ENCODE measurements around the gene RNF144B. TPM values are rescaled to one million over a fixed set of nuclear protein-coding genes. Genes with fewer than 3 reads are reported as not detected.

The RNF144B gene
- total and polyA plus RNA-seq, 2 of the 13 experiments (the other 11 are each of a cell fraction or from before 2014, with no cell fraction given) = 1.8 to 4.3 TPM

DNA sequence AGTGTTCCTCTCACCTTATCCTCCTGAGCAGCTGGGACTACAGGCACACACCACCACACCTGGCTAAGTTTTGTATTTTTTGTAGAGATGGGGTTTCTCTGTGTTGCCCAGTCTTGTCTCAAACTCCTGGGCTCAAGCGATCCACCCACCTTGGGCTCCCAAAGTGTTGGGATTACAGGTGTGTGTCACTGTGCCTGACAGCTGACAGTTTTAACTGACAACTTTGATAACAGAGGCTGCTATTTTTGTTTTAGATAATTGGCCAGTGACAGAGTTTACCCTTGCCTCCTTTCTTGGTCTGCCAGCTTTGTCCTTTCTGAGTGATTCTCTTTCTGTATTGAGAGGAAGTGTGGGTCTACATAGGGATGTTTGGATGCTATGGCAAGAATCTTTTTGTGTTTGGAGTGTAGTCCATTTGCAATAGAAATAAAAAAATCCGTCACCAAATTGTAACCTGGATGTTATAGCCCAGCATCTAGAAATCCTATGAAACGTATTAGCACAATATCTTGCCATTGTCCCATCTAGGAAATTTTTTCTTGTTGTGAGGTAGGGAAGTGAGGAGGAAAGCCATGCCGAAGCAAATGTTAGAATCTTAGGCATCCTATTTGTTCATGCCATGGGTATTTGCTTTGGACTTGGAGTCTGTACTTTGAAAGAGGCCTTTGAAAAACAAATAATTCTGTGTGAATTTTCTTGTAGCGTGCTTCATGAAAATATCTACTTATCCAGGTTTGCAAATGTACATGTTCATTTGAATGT lies 80.8 kb downstream of the RNF144B start (continued):
- no peak for TF ChIP-seq ZNF224 (CRISPR knock-in tag; IDR thresholded peaks at IDR 0.05)
- TF ChIP-seq GMEB1 (CRISPR knock-in tag; IDR thresholded peaks at IDR 0.05; ENCODE audit: borderline replicate concordance) = no peak
- no peak for TF ChIP-seq HOXA9 (CRISPR knock-in tag; IDR thresholded peaks at IDR 0.05; ENCODE audit: borderline replicate concordance)
- TF ChIP-seq FOXO1 (CRISPR knock-in tag; IDR thresholded peaks at IDR 0.05) = 0 out of 2 replicates have a peak, but pooled peaks have one; percentile 16
- TF ChIP-seq, protein P1, sequence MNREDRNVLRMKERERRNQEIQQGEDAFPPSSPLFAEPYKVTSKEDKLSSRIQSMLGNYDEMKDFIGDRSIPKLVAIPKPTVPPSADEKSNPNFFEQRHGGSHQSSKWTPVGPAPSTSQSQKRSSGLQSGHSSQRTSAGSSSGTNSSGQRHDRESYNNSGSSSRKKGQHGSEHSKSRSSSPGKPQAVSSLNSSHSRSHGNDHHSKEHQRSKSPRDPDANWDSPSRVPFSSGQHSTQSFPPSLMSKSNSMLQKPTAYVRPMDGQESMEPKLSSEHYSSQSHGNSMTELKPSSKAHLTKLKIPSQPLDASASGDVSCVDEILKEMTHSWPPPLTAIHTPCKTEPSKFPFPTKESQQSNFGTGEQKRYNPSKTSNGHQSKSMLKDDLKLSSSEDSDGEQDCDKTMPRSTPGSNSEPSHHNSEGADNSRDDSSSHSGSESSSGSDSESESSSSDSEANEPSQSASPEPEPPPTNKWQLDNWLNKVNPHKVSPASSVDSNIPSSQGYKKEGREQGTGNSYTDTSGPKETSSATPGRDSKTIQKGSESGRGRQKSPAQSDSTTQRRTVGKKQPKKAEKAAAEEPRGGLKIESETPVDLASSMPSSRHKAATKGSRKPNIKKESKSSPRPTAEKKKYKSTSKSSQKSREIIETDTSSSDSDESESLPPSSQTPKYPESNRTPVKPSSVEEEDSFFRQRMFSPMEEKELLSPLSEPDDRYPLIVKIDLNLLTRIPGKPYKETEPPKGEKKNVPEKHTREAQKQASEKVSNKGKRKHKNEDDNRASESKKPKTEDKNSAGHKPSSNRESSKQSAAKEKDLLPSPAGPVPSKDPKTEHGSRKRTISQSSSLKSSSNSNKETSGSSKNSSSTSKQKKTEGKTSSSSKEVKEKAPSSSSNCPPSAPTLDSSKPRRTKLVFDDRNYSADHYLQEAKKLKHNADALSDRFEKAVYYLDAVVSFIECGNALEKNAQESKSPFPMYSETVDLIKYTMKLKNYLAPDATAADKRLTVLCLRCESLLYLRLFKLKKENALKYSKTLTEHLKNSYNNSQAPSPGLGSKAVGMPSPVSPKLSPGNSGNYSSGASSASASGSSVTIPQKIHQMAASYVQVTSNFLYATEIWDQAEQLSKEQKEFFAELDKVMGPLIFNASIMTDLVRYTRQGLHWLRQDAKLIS (CRISPR knock-in tag; IDR thresholded peaks at IDR 0.05) = no peak
- no peak for TF ChIP-seq HNRNPL (IDR thresholded peaks at IDR 0.05; ENCODE audit: low read depth, low read length)
- TF ChIP-seq ZNF326 (CRISPR knock-in tag; IDR thresholded peaks at IDR 0.05; ENCODE audit: borderline replicate concordance) = no peak
- TF ChIP-seq ZNF879 (CRISPR knock-in tag; IDR thresholded peaks at IDR 0.05) = no peak
- TF ChIP-seq ZNF549 (CRISPR knock-in tag; IDR thresholded peaks at IDR 0.05) = no peak
- no peak for TF ChIP-seq IRF2 (CRISPR knock-in tag; IDR thresholded peaks at IDR 0.05)
- TF ChIP-seq MLLT10 (CRISPR knock-in tag; IDR thresholded peaks at IDR 0.05) = no peak
- no peak for TF ChIP-seq ZNF615 (CRISPR knock-in tag; IDR thresholded peaks at IDR 0.05; ENCODE audit: borderline replicate concordance)
- peak; percentile 74; the same call in 1 of the 2 replicates for TF ChIP-seq BCL6 (CRISPR knock-in tag; IDR thresholded peaks at IDR 0.05)
- no peak for TF ChIP-seq FLYWCH1 (CRISPR knock-in tag; IDR thresholded peaks at IDR 0.05)
- no peak for TF ChIP-seq ZNF407 (CRISPR knock-in tag; IDR thresholded peaks at IDR 0.05; ENCODE audit: not compliant biosample characterization)
- no peak for TF ChIP-seq ZNF589 (CRISPR knock-in tag; conservative IDR thresholded peaks at IDR 0.05)
